ENCODE data around the gene HAUS3. TPM values are rescaled to one million over a fixed set of nuclear protein-coding genes. Genes with fewer than 3 reads are reported as not detected.
"Not testable (repeated sequence)": the region's sequence is repeated elsewhere in the genome, so short reads cannot be mapped to it uniquely, and the experiment has no call there.

HAUS3 gene
- total RNA-seq, 2 experiments from 2014 or later = 20.2 to 20.3 TPM

GRCh38 chr4:2218436-2218835, 23.5 kb downstream of the HAUS3 start:
- Mint-ChIP-seq H3K4me1 (ENCODE audit: low read depth) (peaks cover 5% of the 10 kb centered on the region), H3K4me3 (no peak overlapping the region), H3K27me3 (no peaks in the 10 kb centered on the region), H3K36me3 (peaks cover 2% of the 10 kb centered on the region), H3K27ac (no peak overlapping the region), H3K9me3 (no peaks in the 10 kb centered on the region)
- ChIA-PET POLR2A (no interaction called here), CTCF (interaction anchor here (0.8 kb wide), 1 partner anchor 223 kb away, joined by 4 read pairs; no protein-coding TSS in a partner anchor)
- intact Hi-C loops (cut with micrococcal nuclease) = no loop called here
- DNase-seq = no peak

GRCh38 chr4:2217726-2218125, 24.2 kb downstream of the HAUS3 start:
- no peak for DNase-seq
- Mint-ChIP-seq H3K27ac (no peak overlapping the region), H3K9me3 (no peaks in the 10 kb centered on the region), H3K4me1 (ENCODE audit: low read depth) (peaks cover 5% of the 10 kb centered on the region), H3K27me3 (no peaks in the 10 kb centered on the region), H3K4me3 (no peak overlapping the region), H3K36me3 (no peaks in the 10 kb centered on the region)
- ChIA-PET POLR2A (no interaction called here), CTCF (interaction anchor here (1.1 kb wide), 1 partner anchor 218 kb away, joined by 3 read pairs; no protein-coding TSS in a partner anchor)
- intact Hi-C loops (cut with micrococcal nuclease) = no loop called here

- H3K36me3 Mint-ChIP-seq = no peaks in the 10 kb centered on the region
- H3K4me1 Mint-ChIP-seq (ENCODE audit: low read depth) = no peaks in the 10 kb centered on the region
- intact Hi-C loops (cut with micrococcal nuclease) = no loop called here
- CTCF ChIA-PET = no interaction called here
- H3K27me3 Mint-ChIP-seq = no peaks in the 10 kb centered on the region
- POLR2A ChIA-PET = no interaction called here
- no peaks in the 10 kb centered on the region for H3K9me3 Mint-ChIP-seq
- H3K4me3 Mint-ChIP-seq = no peak overlapping the region
- DNase-seq = no peak
- no peak overlapping the region for H3K27ac Mint-ChIP-seq
Measured at GRCh38 chr4:2212831-2213230, 29.1 kb downstream of the HAUS3 start.

GRCh38 chr4:2202789-2203188, 39.1 kb downstream of the HAUS3 start:
- POLR2A ChIA-PET; H3K27ac Mint-ChIP-seq; H3K27me3 Mint-ChIP-seq; H3K4me1 Mint-ChIP-seq (ENCODE audit: low read depth); H3K4me3 Mint-ChIP-seq; DNase-seq; H3K9me3 Mint-ChIP-seq; H3K36me3 Mint-ChIP-seq: not testable (repeated sequence)
- CTCF ChIA-PET = interaction anchor here (2.1 kb wide), 1 partner anchor 17 kb away, joined by 6 read pairs; no protein-coding TSS in a partner anchor
- intact Hi-C loops (cut with micrococcal nuclease) = loop anchor here (10.0 kb wide), 1 partner anchor 108 kb away; no protein-coding TSS in a partner anchor

DNA sequence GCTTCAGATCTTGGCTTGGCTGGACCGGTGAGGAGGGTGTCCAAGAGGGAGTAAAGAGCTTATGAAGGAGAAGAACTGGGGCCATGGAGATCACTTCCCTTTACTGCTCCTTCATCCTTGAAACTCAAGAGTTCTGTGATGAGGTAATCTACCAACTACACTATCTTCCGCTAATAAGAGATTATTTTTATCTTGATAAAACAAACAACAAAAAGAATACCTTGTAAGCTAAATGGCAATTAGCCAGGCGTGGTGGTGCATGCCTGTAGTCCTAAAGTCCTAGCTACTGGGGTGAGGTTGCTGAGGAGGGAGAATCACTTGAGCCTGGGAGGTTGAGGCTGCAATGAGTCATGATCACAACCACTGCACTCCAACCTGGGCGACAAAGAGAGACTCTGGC, 47.4 kb downstream of the HAUS3 start:
- H3K9me3 Mint-ChIP-seq = no peaks in the 10 kb centered on the region

DNA sequence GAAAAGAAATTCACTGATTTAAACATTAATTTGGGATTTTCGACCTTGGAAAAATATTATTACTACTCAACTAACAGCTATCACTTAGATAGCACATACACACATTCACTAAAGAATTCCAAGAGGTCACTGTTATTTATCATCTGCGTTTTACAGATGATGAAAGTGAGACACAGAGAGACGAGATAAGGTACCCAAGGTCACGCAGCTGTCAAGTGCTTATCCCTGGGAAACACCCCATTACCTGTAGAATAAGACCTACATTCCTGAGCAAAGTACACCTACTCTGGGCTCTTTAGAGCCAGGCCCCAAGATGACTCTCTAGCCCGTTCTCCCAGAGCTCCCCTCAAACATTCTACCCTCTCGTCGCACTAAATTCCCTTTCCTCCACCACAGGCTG, 48.6 kb downstream of the HAUS3 start:
- H3K27ac Mint-ChIP-seq = no peak overlapping the region
- H3K4me3 Mint-ChIP-seq = no peak overlapping the region
- peaks cover 8% of the 10 kb centered on the region for H3K36me3 Mint-ChIP-seq
- POLR2A ChIA-PET = no interaction called here
- no peaks in the 10 kb centered on the region for H3K4me1 Mint-ChIP-seq (ENCODE audit: low read depth)
- no peak for DNase-seq
- CTCF ChIA-PET = no interaction called here
- no peaks in the 10 kb centered on the region for H3K27me3 Mint-ChIP-seq
- H3K9me3 Mint-ChIP-seq = peaks cover 2% of the 10 kb centered on the region
- intact Hi-C loops (cut with micrococcal nuclease) = no loop called here

More for the DNA sequence above, 47.4 kb downstream of the HAUS3 start:
- DNase-seq = no peak
- CTCF ChIA-PET = interaction anchor here (1.2 kb wide), 1 partner anchor 22 kb away, joined by 3 read pairs; no protein-coding TSS in a partner anchor
- Mint-ChIP-seq H3K4me3 (no peak overlapping the region), H3K27me3 (no peaks in the 10 kb centered on the region), H3K27ac (no peak overlapping the region), H3K4me1 (ENCODE audit: low read depth) (no peaks in the 10 kb centered on the region), H3K36me3 (peaks cover 5% of the 10 kb centered on the region)
- intact Hi-C loops (cut with micrococcal nuclease) = no loop called here
- POLR2A ChIA-PET = no interaction called here

DNA sequence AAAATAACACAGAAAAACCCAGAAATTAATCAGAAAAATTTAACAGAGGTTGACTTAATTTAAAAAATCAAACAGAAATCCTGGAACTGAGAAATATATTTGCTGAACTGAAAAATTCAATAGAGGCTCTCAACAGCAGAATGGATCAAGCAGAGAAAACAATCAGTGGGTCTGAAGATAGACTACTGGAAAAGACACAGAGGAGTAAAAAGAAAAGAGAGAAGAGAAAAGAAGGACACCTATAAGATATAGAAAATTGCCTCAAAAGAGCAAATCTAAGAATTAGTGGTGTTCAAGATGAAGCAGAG, 55.1 kb downstream of the HAUS3 start:
- POLR2A ChIA-PET = no interaction called here

GRCh38 chr4:2186133-2186864, 55.6 kb downstream of the HAUS3 start:
- H3K27me3 Mint-ChIP-seq = no peaks in the 10 kb centered on the region
- DNase-seq = no peak
- peaks cover 23% of the 10 kb centered on the region for H3K9me3 Mint-ChIP-seq
- H3K4me3 Mint-ChIP-seq = no peak overlapping the region
- ChIA-PET CTCF (no interaction called here), POLR2A (no interaction called here)
- H3K36me3 Mint-ChIP-seq = peaks cover 29% of the 10 kb centered on the region
- no peak overlapping the region for H3K27ac Mint-ChIP-seq
- H3K4me1 Mint-ChIP-seq (ENCODE audit: low read depth) = no peaks in the 10 kb centered on the region
- intact Hi-C loops (cut with micrococcal nuclease) = no loop called here

More for the DNA sequence above, 55.1 kb downstream of the HAUS3 start:
- no peak for DNase-seq
- CTCF ChIA-PET = no interaction called here
- Mint-ChIP-seq H3K27ac (no peak overlapping the region), H3K9me3 (peaks cover 23% of the 10 kb centered on the region), H3K4me3 (no peak overlapping the region), H3K4me1 (ENCODE audit: low read depth) (no peaks in the 10 kb centered on the region), H3K36me3 (peaks cover 29% of the 10 kb centered on the region), H3K27me3 (no peaks in the 10 kb centered on the region)
- intact Hi-C loops (cut with micrococcal nuclease) = no loop called here

- peaks cover 26% of the 10 kb centered on the region for H3K36me3 Mint-ChIP-seq
- peaks cover 21% of the 10 kb centered on the region for H3K9me3 Mint-ChIP-seq
- no peak overlapping the region for H3K27ac Mint-ChIP-seq
- POLR2A ChIA-PET = no interaction called here
- no peak overlapping the region for H3K4me3 Mint-ChIP-seq
- H3K4me1 Mint-ChIP-seq (ENCODE audit: low read depth) = no peaks in the 10 kb centered on the region
- CTCF ChIA-PET = interaction anchor here (0.7 kb wide), 1 partner anchor 16 kb away, joined by 6 read pairs; no protein-coding TSS in a partner anchor
- H3K27me3 Mint-ChIP-seq = no peaks in the 10 kb centered on the region
- intact Hi-C loops (cut with micrococcal nuclease) = no loop called here
- DNase-seq = no peak
Measured at GRCh38 chr4:2183394-2183793, 58.5 kb downstream of the HAUS3 start.

GRCh38 chr4:2182994-2183393, 58.9 kb downstream of the HAUS3 start:
- no peak overlapping the region for H3K4me3 Mint-ChIP-seq
- H3K27me3 Mint-ChIP-seq = no peaks in the 10 kb centered on the region
- CTCF ChIA-PET = interaction anchor here (0.7 kb wide), 1 partner anchor 15 kb away, joined by 6 read pairs; no protein-coding TSS in a partner anchor
- intact Hi-C loops (cut with micrococcal nuclease) = no loop called here
- no peaks in the 10 kb centered on the region for H3K4me1 Mint-ChIP-seq (ENCODE audit: low read depth)
- peaks cover 26% of the 10 kb centered on the region for H3K36me3 Mint-ChIP-seq
- no peak overlapping the region for H3K27ac Mint-ChIP-seq
- no peak for DNase-seq
- H3K9me3 Mint-ChIP-seq = peaks cover 21% of the 10 kb centered on the region
- POLR2A ChIA-PET = no interaction called here

GRCh38 chr4:2180410-2180809, 61.5 kb downstream of the HAUS3 start:
- H3K4me3 Mint-ChIP-seq = no peak overlapping the region

GRCh38 chr4:2179717-2180116, 62.2 kb downstream of the HAUS3 start:
- ChIA-PET POLR2A (no interaction called here), CTCF (no interaction called here)
- intact Hi-C loops (cut with micrococcal nuclease) = no loop called here
- Mint-ChIP-seq H3K4me1 (ENCODE audit: low read depth) (no peaks in the 10 kb centered on the region), H3K27ac (no peak overlapping the region), H3K4me3 (no peak overlapping the region), H3K36me3 (peaks cover 6% of the 10 kb centered on the region), H3K27me3 (no peaks in the 10 kb centered on the region), H3K9me3 (peaks cover 2% of the 10 kb centered on the region)
- no peak for DNase-seq

More at GRCh38 chr4:2180410-2180809, 61.5 kb downstream of the HAUS3 start:
- ChIA-PET POLR2A (no interaction called here), CTCF (interaction anchor here (0.7 kb wide), 1 partner anchor 171 kb away, joined by 3 read pairs; the partner anchor contains the start of gene NELFA)
- no peak for DNase-seq
- intact Hi-C loops (cut with micrococcal nuclease) = no loop called here
- no peak overlapping the region for H3K27ac Mint-ChIP-seq
- H3K9me3 Mint-ChIP-seq = peaks cover 2% of the 10 kb centered on the region
- H3K27me3 Mint-ChIP-seq = no peaks in the 10 kb centered on the region
- H3K4me1 Mint-ChIP-seq (ENCODE audit: low read depth) = no peaks in the 10 kb centered on the region
- H3K36me3 Mint-ChIP-seq = peaks cover 8% of the 10 kb centered on the region

- POLR2A ChIA-PET = no interaction called here
- intact Hi-C loops (cut with micrococcal nuclease) = no loop called here
- CTCF ChIA-PET = no interaction called here
- Mint-ChIP-seq H3K27me3 (no peaks in the 10 kb centered on the region), H3K27ac (no peak overlapping the region), H3K4me1 (ENCODE audit: low read depth) (no peaks in the 10 kb centered on the region), H3K36me3 (peaks cover 6% of the 10 kb centered on the region), H3K9me3 (peaks cover 2% of the 10 kb centered on the region), H3K4me3 (no peak overlapping the region)
- DNase-seq = no peak
Measured at GRCh38 chr4:2178986-2179385, 62.9 kb downstream of the HAUS3 start.
